ENCODE results near the gene FRYL.

Gene FRYL

GRCh38 chr4:48623182-48623780 lies 156.8 kb downstream of the FRYL start:
- no peak for DNase-seq (ENCODE audit: low read depth in 2 of 3, low spot score in 2 of 3)

GRCh38 chr4:48620831-48621230 lies 159.2 kb downstream of the FRYL start:
- DNase-seq (ENCODE audit: low read depth in 2 of 3, low spot score in 2 of 3): no peak

- DNase-seq (ENCODE audit: low read depth in 2 of 3, low spot score in 2 of 3): no peak
Measured at GRCh38 chr4:48620093-48620492, 160.0 kb downstream of the FRYL start.

- no peak for DNase-seq (ENCODE audit: low read depth in 2 of 3, low spot score in 2 of 3)
Measured at GRCh38 chr4:48604527-48604926, 175.6 kb downstream of the FRYL start.

- no peak for DNase-seq (ENCODE audit: low read depth in 2 of 3, low spot score in 2 of 3)
Measured at GRCh38 chr4:48604041-48604440, 176.0 kb downstream of the FRYL start.

GRCh38 chr4:48603366-48604003 lies 176.6 kb downstream of the FRYL start:
- no peak for DNase-seq (ENCODE audit: low read depth in 2 of 3, low spot score in 2 of 3)

GRCh38 chr4:48602763-48603162 lies 177.3 kb downstream of the FRYL start:
- no peak for DNase-seq (ENCODE audit: low read depth in 2 of 3, low spot score in 2 of 3)

GRCh38 chr4:48602222-48602621 lies 177.9 kb downstream of the FRYL start:
- no peak for DNase-seq (ENCODE audit: low read depth in 2 of 3, low spot score in 2 of 3)

GRCh38 chr4:48596336-48596735 lies 183.7 kb downstream of the FRYL start:
- DNase-seq (ENCODE audit: low read depth in 2 of 3, low spot score in 2 of 3): no peak

GRCh38 chr4:48594180-48594579 lies 185.9 kb downstream of the FRYL start:
- DNase-seq (ENCODE audit: low read depth in 2 of 3, low spot score in 2 of 3): no peak

- no peak for DNase-seq (ENCODE audit: low read depth in 2 of 3, low spot score in 2 of 3)
Measured at GRCh38 chr4:48591372-48591771, 188.7 kb downstream of the FRYL start.

- no peak for DNase-seq (ENCODE audit: low read depth in 2 of 3, low spot score in 2 of 3)
Measured at GRCh38 chr4:48590884-48591283, 189.2 kb downstream of the FRYL start.

- DNase-seq (ENCODE audit: low read depth in 2 of 3, low spot score in 2 of 3): no peak
Measured at GRCh38 chr4:48589098-48589445, 191.0 kb downstream of the FRYL start.

- DNase-seq (ENCODE audit: low read depth in 2 of 3, low spot score in 2 of 3): no peak
Measured at GRCh38 chr4:48588230-48589097, 191.6 kb downstream of the FRYL start.

GRCh38 chr4:48585401-48585800 lies 194.7 kb downstream of the FRYL start:
- DNase-seq (ENCODE audit: low read depth in 2 of 3, low spot score in 2 of 3): no peak

- DNase-seq (ENCODE audit: low read depth in 2 of 3, low spot score in 2 of 3): no peak
Measured at GRCh38 chr4:48578132-48578968, 201.7 kb downstream of the FRYL start.

- DNase-seq (ENCODE audit: low read depth in 2 of 3, low spot score in 2 of 3): no peak
Measured at GRCh38 chr4:48575964-48576363, 204.1 kb downstream of the FRYL start.

- DNase-seq (ENCODE audit: low read depth in 2 of 3, low spot score in 2 of 3): no peak
Measured at GRCh38 chr4:48571471-48571870, 208.6 kb downstream of the FRYL start.

- no peak for DNase-seq (ENCODE audit: low read depth in 2 of 3, low spot score in 2 of 3)
Measured at GRCh38 chr4:48570646-48571220, 209.3 kb downstream of the FRYL start.

- no peak for DNase-seq (ENCODE audit: low read depth in 2 of 3, low spot score in 2 of 3)
Measured at GRCh38 chr4:48566034-48566384, 214.1 kb downstream of the FRYL start.

- DNase-seq (ENCODE audit: low read depth in 2 of 3, low spot score in 2 of 3): no peak
Measured at GRCh38 chr4:48565362-48566033, 214.6 kb downstream of the FRYL start.
